GM21619 (cell line): ENCODE results near the gene HSPH1.

ENCODE experiments used
- ATAC-seq: cut with Tn5 transposase; IDR thresholded peaks from one replicate; pipeline ENCODE4 v1.9.1; 2021; ENCODE audit not compliant: unreplicated experiment

Gene HSPH1

DNA sequence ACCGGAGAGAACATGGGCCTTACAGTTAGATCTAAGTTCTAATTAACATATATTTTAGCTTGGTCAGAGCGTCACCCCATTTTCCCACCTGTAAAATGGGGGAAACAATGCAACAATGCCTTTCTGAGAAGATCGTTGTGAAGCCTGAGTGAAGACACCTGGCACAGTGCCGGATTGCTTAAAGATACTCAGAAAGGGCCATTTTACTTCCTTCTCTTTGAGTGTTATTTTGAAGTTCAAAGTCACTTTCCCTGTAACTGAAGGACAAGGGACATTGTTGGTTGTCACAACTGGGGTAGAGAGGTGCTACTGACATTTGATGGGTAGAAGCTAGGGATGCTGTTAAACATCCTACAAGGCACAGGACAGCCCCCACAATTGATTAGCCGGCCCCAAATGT is 28.1 kb downstream of the HSPH1 start:
- ATAC-seq: no peak

- no peak for ATAC-seq
Observed at GRCh38 chr13:31131470-31131961, 30.2 kb downstream of the HSPH1 start.

- no peak for ATAC-seq
Observed at GRCh38 chr13:31129419-31129818, 32.3 kb downstream of the HSPH1 start.

DNA sequence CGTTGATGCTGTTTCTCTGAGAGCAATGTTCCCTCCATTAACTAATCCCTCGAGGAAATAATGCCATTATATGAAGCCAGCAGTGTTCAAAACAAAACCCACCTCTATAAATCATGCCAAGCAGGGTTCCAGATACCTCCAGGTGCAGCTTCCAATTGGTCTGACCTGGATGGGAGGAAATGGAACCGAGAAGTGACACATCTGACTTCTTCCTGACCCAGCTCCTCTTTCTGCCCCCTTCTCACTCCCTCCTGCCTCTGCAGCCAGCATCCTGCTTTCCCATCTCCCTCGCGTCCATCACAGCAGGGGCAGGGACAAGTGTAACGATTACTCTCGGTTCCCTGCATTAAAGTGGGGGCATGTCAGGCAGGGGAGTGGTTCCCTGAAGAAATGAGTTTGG is 37.5 kb downstream of the HSPH1 start:
- ATAC-seq: no peak

GRCh38 chr13:31122544-31123260 is 39.0 kb downstream of the HSPH1 start:
- ATAC-seq: no peak

- ATAC-seq: no peak
Observed at GRCh38 chr13:31122143-31122542, 39.6 kb downstream of the HSPH1 start.

DNA sequence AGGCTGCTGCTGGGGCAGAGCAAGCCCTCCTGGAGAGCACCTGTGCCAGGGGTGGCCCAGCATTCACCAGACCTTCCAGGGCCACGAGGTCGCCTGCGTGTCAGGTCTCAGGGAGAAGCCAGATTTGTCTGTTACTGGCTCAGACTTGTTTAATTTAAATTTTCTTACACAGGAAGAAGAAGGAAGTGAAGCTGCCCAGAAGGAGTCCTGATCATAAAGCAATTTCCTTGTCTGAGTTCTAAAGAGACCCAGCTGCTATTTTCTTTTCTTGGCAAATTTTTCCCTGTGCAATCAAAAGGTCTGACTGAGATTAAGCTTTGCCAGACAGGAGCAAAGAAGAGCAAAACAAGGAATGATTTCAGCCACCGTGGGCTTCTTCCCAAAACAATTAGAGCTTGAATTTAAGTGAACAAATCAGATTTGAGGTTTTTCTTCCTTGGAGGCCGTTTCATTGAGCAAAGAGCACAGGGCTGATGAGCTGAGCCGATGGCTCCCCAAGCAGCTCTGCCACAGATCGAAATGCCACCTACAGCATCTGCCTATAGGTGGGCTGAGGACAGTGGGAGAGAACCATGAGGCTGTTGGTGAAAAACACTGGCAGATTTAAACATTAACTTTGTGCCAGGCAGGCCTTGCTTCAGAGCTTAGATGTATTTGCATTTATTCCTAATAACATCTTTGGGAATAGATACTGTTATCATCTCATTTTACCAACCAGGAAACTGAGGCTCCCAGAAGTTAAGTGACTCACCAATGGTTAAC is 40.1 kb downstream of the HSPH1 start:
- ATAC-seq: no peak

- ATAC-seq: no peak
Observed at GRCh38 chr13:31119966-31120700, 41.6 kb downstream of the HSPH1 start.

- no peak for ATAC-seq
Observed at GRCh38 chr13:31119526-31119925, 42.2 kb downstream of the HSPH1 start.

DNA sequence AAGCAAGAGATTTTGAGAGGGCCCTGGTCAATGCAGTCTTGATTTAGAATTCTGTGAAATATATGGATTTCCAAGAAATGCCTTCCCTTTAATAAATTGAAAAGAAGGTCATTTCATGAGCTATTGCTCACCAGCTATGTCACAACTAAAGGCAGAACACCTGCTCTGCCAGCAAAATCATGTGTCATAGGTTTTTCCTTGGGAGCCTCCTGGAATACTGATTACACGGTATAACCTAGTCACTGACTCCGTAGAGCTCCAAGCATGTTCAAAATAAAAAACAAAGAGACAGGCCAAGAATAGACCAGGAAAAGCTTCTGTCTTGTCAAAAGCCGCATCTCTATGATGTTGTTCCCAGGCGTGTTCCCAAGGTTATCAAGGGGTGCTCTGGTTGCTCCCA is 45.5 kb downstream of the HSPH1 start:
- no peak for ATAC-seq

GRCh38 chr13:31115616-31116015 is 46.1 kb downstream of the HSPH1 start:
- no peak for ATAC-seq

DNA sequence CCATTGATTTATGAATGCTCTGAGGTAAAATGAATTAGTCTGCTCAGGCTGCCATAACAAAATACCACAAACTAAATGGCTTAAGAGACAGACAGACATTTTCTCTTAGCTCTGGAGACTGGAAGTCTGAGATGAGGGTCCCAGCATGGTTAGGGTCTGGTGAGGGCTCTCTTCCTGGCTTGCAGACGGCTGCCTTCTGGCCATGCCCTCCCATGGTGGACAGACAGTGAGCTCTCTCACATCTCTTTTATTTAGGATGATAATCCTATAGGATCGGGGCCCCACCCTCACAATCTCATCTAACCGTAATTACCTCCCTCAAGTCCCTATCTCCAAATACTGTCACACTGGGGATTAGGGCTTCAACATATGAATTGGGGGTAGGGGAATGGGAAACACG is 47.1 kb downstream of the HSPH1 start:
- no peak for ATAC-seq

DNA sequence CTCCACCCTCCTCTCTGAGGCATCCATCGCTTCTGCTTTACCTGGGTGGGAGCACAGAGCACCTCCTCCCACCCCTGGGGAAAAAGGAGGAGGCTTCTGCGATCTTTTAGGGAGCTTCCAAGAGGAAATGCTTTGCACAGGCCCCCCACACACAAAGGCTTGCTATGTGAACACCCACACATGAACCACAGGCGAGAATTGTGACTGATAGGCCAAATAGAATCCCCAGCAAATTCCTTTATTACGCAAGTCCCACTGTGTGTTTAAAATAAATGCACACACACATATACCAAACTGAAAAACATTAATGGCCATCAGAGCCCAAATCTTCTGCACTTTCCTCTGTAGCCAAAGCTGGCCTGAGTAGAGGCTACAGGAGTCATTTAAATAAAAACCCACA is 50.6 kb downstream of the HSPH1 start:
- no peak for ATAC-seq

- ATAC-seq: no peak
Observed at GRCh38 chr13:31110617-31111016, 51.1 kb downstream of the HSPH1 start.

GRCh38 chr13:31110169-31110568 is 51.5 kb downstream of the HSPH1 start:
- ATAC-seq: no peak

- ATAC-seq: no peak
Observed at GRCh38 chr13:31107109-31107508, 54.6 kb downstream of the HSPH1 start.

DNA sequence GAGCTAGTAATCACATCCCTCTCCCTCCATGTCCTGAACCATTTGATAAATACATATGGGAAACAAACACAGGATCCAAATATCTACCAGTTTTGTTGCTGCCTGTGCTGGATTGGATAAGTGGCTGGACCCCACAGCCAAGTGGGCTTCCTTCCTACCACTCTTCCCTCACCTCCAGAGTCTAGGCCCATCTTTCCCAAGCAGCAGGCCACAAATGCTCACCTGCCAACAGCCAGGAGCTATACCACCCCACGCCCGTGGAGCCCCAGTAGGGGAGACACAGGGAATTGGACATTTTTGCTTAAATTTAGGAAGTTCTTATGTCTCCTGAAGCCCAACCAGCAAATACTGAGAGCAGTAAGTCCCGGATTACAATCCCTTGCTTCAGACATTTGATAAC is 55.8 kb downstream of the HSPH1 start:
- ATAC-seq: no peak

DNA sequence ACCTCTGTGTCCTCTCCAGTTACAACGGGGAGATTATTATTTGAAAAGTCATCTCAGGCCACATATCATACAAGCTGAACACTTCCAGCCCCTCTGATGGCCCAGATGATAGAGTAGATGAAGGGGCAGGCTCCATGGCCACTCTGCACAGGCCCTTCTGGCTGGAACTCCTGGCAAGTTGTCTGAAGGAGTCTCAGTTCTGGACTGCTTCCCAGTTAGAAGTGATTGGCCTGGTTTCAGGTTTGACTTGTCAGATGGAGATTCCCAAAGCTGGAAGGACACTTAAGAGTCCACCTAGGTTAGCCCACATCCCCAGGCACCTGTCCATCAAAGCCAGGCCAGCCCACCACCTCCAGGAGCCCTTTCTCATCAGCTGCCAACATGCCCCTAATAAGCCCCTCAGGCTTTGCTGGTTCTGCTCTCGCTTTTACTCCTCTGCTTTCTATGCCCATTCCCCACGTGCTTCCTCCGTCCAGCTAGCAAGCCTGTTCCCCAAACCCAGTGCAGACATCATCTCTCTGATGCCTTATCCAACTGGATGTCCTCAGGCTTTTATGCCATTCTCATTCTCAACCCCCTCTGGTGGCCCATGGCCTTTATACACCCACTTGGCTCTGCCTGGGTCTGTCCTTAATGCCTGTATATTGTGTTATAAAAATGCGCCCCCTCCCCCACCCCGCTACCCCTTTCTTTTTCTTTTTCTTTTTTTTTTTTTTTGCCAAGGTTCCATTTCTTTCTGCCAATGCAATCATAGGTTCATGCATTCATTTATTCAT is 56.5 kb downstream of the HSPH1 start:
- ATAC-seq: no peak

DNA sequence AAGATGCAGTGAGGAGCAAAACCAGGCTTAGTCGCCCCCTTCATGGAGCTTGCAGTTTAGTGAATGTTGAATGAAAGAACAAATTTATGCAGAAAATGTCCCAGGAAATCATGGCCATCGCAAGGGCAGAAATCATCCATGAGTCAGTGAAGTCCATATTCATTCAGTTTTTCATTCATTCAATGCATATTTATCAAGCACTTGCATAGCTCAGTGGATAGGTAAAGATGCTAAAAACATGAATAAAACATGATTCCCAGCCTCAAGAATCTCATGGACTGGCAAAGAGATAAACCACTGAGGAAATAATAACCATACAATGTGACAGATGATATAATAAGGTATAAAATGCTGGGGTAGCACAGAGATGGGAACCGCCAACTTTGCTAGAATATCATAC is 58.8 kb downstream of the HSPH1 start:
- no peak for ATAC-seq

- ATAC-seq: no peak
Observed at GRCh38 chr13:31101472-31102170, 60.1 kb downstream of the HSPH1 start.
